Measurements from ENCODE around the gene SARM1.
"Not testable (repeated sequence)": the region's sequence is repeated elsewhere in the genome, so short reads cannot be mapped to it uniquely, and the experiment has no call there.

The SARM1 gene

DNA sequence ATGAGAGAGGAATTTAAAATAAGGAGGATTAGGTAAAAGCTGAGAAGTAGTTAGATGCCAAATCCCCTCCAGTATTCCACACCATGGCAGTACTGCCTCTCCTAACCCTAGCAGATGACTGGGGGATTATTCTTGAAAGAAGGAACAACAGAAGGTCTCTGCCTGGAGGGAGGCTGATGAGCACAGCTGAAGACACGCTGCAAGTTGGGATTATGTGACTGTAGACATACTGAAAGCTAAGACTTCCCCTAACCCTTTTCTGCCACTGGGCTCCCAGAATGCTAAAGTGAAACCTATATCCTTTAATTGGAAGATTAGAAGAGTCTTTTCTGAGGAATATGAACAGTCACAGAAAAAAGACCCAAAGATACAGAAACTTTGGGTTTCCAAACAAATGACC is 62.2 kb downstream of the SARM1 start:
- DNase-seq = no peak

DNA sequence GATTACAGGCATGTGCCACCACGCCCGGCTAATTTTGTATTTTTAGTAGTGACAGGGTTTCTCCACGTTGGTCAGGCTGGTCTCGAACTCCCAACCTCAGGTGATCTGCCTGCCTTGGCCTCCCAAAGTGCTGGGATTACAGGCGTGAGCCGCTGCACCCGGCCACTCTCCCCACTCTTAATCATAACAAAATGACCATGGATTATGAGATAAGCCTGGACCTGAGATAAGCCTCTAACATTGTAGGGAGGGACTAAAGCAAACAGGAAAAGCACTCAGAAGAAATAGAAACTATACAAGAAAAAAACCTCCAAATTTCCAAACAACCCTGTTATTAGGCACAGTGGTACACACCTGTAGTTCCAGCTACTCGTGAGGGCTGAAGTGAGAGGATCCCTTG is 62.8 kb downstream of the SARM1 start:
- not testable (repeated sequence) for DNase-seq

DNA sequence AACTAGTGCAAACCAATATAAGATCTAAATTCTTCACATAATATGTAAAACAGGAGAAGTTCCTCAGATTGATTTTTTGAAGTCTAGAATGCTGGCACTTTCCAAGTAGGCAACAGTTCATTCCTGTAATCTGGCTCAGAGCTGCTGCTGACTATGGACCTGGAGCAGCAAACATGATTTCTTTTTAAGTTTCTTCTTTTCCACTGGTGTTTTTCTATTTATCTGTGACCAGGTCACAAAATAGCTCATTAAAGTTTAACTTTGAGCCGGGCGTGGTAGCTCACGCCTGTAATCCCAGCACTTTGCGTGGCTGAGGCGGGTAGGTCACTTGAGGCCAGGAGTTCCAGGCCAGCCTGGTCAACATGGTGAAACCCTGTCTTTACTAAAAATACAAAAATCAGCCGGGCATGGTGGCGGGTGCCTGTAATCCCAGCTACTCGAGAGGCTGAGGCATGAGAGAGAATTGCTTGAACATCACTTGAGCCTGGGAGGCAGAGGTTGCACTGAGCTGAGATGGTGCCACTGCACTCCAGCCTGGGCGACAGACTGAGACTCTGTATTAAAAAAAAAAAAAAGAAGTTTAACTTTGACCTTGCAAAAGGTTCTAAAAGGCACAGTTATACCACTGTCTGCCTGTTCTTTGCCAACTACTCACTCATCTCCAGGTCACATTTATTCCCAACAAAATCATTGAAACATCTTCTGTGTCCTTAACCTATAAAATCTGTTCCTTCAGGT is 72.6 kb downstream of the SARM1 start:
- no peak for DNase-seq

DNA sequence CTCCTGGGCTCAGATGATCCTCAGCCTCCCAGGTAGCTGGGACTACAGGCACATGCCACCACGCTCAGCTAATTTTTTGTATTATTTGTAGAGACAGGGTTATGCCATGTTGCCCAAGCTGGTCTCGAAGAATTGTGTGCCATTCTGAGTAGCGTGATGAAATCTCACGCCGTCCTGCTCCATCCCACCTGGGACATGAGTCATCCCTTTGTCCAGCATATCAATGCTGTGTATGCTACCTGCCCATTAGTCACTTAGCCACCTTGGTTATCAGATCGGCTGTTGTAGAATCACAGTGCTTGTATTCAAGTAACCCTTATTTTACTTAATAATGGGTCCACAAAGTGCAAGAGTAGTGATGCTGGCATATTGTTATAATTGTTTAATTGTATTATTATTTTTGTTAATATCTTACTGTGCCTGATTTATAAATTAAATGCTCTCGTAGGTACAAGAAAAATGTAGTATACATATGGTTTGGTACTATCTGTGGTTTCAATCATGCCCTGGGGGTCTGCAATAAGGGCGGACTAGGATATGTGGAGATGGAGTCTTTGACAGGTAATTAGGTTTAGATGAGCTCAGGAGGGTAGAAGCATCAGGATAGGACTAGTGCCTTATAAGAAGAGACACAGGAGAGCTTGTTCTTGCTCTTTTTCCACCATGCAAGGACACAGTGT is 75.4 kb downstream of the SARM1 start:
- no peak for DNase-seq

DNA sequence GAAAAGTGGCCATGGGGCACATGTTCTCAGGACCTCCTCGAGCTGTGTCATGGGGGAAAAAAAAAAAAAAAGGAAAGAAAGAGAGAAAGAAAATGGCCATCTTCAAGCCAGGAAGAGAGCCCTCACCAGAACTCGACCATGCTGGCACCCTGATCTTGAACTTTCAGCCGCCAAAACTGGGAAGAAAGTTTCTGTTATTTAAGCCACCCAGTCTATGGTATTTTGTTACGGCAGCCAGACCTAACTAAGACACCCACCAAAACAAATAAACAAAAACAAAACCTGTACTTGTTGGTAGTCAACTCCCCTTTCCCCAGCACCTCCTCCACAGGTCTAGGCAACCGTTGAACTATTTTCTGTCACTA is 75.9 kb downstream of the SARM1 start:
- no peak for DNase-seq

DNA sequence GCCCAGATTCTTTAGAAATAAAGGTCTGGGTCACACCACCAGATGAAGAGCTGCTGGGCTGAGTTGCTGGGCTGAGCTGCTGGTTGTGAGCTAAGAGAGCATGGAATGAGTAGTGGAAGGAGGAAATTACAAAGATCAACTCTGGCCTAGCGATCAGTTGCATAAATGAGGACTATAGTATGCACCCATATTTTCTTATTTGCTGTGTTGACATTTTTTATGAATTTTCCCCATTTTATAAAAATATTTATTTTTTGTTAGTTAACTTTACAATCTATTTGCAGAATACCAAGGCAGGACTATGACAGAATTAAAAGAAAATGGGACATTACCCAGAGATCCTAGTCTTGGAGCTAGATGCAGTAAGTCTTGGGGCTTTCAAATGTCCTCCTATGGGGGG is 78.4 kb downstream of the SARM1 start:
- DNase-seq = no peak

All from NCI-H187 treated with DMSO at 0.1 percent for 48 hours (cell line).